HG03460 (cell line): ENCODE data around the gene SLC30A3.

Experiments used
- ATAC-seq: cut with Tn5 transposase; IDR thresholded peaks from one replicate; pipeline ENCODE4 v1.9.1; 2021; ENCODE audit not compliant: unreplicated experiment

SLC30A3 gene

DNA sequence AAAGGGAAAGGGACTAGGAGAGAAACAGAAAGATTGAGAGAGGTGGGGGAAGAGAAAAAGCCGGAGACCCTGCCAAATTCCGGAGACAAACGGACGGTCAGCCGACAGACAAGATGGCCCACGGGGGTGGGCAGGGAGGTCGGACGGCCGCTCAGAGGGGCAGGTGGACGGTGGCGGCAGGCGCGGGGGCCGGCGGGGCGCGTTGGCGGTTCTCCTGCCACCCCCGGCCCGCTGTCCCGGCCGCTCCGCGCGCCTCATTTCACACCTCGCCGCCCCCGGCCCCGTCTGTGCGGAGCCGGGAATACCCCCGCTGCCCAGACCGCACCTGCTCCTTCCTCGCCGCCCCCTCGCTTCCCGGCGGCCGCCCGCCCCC lies 935 bp downstream of the SLC30A3 start:
- ATAC-seq, result no peak

DNA sequence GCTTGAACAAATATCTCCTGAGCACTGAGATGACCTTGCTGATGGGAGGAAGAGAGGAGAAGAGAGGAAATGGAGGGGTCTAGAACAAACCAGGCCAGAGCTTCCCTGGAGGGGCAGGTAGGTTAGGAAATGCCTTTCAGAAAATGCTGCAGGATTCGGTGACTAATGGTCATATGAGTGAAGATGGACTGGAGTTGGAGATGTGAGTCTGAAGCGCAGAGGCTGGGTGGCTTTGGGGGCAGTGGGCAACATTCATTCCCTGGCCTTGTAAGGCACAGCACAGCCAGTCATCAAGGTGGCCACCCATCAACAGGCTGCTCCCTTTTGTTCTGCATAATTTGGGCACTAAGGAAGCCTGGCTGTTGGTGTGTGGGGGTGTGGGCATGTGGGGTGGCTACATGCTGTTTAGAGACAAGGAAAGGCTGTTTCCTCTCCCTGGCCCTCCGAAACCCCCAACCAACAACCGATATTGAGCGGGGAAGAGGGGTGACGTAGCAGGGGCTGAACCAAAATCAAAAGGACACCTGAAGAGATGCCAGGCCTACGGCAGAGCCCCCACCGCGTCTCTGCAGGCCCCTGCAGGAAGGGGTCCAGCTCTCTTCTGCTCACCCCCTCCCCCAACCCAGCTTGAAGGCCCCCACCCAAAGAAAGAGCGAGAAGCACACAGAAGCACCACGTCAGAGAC lies 1.5 kb downstream of the SLC30A3 start:
- ATAC-seq, result no peak

DNA sequence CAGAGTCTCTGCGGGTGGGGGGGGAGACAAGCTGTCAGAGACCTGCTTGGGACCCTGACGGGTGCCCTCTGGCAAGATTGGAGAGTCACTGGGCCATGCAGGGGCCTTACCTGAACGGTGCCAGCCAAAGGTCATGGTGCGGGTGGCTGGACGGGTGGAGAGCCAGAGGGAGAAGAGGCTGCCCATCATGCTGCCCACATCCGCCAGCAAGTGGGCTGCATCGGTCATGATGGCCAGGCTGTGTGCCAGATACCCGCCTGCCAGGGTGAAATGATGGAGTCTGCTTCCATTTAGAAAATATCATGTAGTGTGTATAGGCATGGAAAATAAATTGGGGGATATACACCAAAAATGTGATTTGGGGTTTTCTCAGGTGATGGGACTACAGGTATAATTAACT lies 4.8 kb downstream of the SLC30A3 start:
- ATAC-seq, result no peak

DNA sequence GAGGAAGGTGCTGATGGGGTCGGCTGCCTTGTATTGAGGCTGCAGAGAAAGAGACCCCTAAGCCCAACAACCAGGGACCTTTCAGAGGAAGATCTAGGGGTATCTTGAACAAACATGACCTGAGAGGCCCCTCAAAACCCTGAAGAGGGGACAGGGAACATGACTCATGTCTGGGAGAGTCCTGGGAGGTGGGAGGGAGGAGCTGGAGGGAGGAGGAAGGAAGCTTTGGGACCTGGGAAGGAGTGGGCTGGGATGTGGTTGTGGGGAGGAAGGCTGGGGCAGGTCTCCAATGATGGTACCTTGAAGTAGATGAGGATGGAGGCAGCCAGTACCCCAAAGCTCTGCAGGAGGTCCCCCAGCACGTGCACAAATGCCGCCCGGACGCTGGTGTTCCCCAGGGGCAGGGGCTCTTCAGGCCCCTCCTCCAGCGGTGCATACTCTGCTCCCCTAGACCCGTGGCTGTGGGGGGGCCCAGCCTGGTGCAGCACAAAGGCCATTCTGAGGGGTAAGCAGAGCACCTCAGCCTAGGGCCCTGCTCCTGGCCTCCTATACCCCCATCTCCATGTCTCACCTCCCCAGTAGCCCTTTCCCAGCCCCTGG lies 5.9 kb downstream of the SLC30A3 start:
- ATAC-seq, result no peak

DNA sequence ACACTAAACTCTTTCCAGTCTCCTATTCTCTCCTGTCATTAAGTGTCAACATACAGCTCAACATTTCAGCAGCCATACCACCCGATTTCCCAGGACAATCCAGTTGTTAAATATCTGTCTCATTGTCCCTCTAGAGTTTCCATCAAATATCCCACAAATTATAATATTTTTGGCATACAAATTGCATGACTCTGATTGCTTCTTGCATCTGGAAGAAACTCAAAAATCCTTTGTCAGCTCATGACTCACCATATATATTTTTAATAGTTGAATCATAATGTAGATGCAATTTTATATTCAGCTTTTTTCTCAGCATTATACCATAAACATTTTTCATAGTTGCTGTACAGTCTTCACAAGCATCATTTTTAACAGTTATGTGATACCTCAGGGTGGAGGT lies 7.2 kb downstream of the SLC30A3 start:
- ATAC-seq, result no peak

DNA sequence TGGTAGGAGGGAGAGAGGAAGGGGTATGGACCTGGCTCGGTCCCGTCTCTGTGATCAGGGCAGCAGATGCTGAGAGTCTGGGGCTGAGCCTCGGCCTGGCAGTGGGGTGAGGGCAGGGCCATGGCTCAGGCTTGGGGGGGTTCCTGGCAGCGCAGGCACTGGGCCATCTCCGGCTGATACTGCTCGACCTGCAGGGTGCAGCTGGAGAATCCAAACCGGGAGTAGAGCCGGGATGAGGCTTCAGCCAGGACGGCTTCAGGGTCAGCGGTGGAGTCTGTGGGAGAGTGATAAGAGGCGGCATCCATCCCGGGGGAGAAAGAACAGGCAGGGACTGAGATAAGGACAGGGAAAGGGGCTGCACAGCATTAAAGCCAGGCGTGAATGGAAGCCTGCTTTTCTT lies 7.7 kb downstream of the SLC30A3 start:
- no peak for ATAC-seq

DNA sequence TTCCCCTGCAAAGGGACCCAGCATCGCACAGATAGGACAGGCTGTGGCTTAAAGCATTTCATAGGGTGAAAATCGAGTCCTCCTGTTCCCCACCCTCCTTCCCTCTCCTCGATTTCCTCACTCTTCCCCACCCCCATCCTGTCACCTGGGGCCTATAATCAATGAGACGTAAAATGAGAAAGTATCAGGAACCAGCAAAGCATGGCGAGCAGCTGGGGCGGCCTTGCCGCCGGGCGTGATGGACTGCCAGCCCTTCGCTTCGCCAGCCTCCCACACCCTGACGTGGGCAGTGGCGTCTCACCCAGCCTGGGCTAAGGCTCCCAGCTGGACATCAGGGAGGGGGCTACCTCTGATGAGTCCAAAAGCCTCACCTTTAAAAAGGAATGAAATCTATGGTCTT lies 11.1 kb downstream of the SLC30A3 start:
- no peak for ATAC-seq

DNA sequence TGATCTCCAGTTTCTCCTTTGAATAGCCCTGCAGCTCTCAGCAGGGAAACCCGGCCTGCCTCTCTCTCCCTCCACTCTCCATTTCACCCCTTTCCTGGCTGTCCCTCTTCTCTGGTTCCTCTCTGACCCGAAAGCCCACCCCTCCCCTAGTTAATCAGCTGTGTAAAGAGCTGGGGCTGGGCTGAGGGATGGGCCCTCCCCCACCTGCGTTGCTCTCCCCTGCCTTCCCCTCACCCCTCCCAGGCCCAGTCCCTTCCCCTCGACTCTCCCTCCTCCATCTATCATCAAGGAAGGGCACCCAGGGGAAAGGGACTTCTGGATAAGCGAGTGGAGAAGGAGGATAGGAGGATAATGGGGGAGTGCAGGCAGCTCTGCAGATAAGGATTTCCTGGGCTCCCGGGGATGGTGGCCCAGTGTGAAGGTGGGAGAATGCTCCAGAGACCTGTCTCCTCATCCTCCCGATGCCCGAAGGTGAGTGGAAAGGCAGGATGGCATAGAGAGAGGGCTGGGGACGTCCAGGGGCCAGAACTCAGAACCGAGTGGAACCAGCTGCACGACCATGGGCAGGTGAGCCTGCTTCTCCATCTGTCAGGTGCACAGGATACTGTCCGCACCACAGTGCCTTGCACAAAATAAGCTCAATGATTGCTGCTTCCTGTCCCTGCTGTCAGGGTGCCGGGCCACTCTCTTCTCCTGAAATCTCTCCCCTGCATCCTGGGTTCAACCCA lies 12.0 kb downstream of the SLC30A3 start:
- no peak for ATAC-seq

DNA sequence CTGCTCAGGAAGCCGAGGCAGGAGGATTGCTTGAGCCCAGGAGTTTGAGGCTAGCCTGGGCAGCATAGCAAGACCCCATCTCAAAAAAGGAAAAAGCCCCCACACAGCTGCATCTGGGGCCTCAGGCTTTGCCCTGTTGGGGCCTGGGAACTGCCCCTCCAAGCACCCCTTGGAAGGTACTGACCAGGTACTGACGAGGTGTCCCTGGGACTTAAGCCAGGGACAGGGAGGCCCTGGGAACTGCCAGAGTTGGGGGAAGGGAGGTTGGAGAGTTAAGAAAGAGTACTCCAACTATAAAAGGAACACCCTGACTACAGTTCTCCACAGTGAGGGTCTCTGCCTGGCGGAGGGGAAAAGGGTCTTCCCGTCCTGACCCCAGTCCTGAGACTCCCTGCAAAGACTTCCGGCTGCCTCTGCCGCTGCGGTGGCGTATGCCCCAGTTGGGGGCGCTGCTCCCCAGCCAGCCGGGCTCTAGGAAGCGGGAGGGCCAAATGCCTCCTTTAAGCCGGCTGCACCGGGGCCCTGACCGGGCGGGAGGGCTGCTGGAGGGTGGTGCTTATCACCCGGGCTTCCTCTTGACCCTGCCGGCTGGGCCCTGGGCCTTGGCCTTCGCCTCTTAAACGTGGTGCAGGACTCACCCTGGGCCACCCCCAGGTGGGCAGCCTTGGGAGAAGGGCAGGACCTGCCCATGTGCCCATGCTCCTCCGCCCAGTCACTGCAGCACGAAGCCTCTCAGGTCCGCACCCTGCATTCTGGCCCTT lies 12.8 kb downstream of the SLC30A3 start:
- no peak for ATAC-seq

DNA sequence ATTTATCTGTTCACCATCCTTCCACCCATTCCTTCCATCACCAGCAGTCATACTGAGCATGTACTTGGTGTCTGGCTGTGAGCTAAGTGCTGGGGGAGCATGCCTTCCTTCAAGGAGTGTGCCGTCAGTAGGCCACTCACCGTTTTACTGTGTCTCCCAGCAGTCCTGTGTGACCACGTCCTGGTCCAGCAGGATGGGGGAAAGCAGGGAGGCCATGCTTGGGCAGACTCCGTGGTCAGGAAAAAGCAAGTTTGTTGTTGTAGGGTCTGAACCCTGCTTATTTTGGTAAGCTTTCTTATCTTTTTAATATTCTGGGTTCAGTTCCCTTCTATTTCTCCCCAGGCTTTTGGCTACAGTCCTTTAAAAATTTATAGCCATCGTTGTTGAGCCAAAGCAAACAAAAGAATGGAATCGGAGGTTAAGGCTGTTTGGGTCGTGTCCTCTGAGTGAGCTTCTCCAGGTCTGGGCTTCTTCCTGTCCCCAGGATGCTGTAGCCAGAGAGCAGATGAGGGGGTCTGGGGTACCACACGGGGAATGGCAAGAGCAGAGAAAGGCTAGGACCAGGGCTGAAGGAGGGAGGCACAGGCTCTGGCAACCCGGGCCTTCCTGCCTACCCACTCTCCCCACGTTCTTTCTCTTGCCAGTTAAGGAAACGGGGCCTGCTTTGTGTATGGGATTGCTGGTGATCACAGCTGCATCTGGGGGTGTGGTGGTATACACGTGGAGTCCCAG lies 13.5 kb downstream of the SLC30A3 start:
- ATAC-seq, result no peak

DNA sequence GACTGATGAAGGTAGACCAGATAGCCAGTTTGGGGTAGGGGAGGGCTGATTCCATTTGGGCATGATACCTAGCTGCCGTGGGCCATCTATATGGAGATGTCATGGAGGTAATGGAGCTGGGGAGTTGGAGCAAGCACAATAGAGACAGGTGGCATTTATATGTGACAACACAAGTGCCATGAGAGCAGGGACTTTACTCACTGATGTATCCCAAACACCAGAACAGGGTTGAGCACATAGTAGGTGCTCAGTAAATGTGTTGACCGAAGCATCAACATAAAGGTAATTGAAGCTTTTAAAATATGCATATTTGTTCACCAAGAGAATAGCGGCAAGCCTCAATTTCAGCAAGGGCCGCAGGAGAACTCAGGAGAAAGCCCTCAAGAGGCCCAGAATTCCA lies 15.0 kb downstream of the SLC30A3 start:
- no peak for ATAC-seq

DNA sequence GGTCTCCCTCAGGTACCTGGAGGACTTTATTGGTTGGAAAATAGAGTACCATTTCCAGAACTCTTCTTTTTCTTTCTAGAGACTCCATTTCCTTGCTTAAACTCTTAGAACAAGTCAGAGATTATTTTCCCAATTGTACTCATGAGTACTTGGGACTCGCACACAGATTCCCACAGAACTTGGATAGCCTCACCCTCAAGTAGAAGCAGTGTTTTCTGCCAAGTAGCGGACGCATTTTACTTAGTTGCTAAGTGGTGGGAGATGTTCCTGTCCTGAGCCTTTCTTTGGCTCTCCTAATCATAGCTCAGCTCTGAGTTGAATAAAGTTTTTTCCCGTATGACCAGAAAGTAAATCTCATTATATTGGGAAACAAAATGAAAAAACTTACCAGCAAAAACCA lies 17.2 kb downstream of the SLC30A3 start:
- ATAC-seq, result no peak

DNA sequence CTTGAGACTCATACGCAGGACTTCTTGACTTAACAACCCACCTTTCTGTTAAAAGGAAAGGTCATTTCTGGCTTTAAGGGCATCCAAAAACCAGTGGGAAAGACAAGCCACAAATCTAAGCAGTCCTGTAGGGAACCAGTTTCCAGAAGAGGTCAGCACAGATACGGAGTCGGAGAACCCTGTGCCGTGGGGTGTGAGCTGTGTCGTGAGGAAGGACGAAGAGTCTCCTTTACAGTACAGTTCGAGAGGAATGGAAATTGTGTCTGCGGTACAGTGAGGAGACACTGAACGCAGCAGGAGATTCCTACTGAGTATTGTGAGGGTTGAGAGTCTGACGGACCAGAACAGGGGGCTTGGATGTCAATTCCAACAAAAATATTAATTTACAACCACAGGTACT lies 17.7 kb downstream of the SLC30A3 start:
- no peak for ATAC-seq

DNA sequence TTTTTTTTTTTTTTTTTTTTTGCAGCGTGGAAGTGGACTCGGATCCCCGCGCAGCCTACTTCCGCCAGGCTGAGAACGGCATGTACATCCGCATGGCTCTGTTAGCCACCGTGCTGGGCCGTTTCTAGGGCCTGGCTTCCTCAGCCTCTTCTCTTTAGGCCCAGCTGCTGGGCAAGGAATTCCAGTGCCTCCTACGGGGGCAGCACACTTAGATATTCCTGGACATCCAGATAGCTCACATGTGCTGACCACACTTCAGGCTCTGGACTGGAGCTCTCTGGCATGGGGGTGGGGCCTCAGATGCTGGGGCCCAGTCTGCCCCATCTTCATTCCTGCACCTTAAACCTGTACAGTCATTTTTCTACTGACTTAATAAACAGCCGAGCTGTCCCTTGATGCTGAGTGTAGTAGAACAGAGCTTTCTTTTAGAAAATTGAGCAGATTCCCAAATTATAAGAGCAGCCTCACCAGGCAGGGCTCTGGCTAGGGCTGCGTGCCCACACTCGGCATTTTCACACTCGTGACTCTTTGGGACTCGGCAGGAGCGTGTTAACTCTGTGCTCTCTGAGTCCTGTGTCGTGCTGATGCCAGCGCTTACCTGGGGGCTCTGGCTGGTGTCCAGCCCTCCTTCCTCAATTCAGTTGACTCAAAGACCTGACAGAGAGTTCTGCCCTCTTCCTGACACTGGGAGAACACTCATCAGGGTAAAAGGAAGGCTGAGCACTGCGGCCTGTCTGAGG lies 19.3 kb downstream of the SLC30A3 start:
- no peak for ATAC-seq

DNA sequence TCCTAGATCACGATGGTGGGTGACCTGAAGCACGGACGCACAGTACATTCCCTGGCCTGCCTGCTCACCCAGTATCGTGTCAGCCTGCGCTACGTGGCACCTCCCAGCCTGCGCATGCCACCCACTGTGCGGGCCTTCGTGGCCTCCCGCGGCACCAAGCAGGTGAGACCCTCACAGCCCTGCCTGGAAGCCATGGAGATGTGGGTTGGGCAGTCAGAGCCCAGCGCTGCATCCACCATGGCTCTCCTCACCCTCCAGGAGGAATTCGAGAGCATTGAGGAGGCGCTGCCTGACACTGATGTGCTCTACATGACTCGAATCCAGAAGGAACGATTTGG lies 20.3 kb downstream of the SLC30A3 start:
- ATAC-seq, result no peak

DNA sequence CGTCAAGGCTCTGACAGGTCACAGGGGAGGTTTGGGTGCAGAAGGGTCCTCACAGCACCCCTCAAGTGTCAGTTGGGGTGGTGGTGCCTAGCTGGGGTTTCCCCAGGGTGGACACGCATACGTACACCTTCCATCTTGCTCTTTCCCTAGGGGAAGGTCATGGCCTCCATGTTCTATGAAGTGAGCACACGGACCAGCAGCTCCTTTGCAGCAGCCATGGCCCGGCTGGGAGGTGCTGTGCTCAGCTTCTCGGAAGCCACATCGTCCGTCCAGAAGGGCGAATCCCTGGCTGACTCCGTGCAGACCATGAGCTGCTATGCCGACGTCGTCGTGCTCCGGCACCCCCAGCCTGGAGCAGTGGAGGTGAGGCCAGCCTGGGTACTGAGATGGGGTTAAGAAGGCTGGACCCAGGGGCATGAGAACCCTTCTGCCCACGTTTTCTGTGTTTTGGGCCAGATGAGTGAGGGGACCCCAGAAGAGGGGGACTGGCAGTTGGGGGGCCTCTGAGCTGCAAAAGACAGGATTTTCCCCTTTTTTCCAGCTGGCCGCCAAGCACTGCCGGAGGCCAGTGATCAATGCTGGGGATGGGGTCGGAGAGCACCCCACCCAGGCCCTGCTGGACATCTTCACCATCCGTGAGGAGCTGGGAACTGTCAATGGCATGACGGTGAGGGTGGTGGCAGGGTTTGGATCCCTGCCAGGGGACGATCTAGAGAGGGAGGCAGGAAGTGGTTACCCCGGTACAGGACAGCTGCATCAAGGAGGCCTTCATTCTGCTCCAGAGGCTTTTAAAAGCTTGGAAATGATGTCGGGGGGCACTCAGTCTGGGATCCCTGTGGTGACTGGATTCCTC lies 20.9 kb downstream of the SLC30A3 start:
- ATAC-seq, result no peak

DNA sequence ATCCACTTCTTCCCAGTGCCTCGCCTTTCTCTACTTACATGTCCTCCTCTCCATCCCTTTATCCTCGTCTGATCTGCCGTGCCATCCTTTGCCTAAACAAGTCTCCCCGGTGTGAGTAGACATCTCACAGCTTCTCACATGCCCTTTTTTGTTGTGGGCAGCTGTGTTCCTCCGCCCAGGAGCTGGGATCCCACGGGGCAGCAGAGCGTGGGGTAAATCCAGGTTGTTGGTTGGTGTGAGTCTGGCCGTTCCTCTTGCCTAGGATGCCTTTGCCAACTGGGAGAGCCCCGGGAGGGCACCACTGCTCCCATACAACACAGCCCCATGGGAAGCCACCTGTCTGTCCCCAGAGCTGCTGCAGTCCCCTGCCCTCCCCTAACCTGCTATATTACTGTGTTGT lies 22.4 kb downstream of the SLC30A3 start:
- no peak for ATAC-seq

DNA sequence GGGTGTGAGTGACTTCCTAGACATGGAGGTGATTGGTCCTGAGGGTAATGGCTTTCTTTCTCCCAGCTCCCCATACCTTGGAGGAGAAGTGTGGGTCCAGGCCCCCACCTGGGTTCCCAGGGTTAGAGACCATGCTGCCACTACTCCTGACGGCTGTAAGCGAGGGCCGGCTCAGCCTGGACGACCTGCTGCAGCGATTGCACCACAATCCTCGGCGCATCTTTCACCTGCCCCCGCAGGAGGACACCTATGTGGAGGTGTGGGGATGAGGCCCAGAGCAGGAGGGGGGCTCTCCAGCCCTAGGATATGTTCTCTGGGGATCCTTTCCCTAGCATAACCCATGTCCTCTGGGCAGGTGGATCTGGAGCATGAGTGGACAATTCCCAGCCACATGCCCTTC lies 23.9 kb downstream of the SLC30A3 start:
- ATAC-seq, result no peak

DNA sequence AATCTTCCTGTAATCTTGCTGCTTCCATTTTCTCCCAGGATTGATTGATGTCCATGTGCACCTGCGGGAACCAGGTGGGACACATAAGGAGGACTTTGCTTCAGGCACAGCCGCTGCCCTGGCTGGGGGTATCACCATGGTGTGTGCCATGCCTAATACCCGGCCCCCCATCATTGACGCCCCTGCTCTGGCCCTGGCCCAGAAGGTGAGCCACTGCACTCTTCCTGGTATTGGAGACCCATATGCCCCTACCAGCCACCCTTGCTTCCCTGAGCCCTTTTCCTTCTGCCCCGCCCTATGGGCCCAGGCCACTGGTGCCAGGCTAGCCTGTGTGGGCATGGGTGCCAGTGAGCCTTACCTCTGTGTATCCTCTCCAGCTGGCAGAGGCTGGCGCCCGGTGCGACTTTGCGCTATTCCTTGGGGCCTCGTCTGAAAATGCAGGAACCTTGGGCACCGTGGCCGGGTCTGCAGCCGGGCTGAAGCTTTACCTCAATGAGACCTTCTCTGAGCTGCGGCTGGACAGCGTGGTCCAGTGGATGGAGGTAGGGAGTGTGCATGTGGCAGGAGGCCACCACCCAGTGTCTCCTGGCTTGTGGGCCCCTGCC lies 25.4 kb downstream of the SLC30A3 start:
- ATAC-seq, result no peak
